Measurements from ENCODE around the gene FIGNL2.

DNA sequence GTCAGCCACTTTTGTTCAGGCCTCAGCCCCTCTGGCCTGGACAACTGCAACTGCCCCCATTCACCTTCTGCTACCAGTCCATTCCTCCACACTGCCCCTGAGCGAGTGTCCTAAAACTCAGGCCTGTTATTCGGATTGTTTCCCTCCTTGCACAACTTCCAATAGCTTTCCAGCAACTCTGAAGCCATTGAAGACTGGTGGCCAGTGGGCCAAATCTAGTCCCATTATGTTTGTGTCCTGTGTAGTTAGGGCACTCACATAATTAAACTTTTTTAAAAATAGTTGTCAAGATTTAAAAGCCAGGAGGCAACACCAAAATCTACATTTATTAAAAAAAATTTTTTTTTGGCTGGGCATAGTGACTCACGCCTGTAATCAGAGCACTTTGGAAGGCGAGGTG, 17.8 kb upstream of the FIGNL2 start:
- TF ChIP-seq RAD21 (IDR thresholded peaks at IDR 0.05; ENCODE audit: low read depth) (no peak), ZNF274 (IDR thresholded peaks at IDR 0.05; ENCODE audit: low read depth, low read length) (no peak), POLR2A (IDR thresholded peaks at IDR 0.05; ENCODE audit: borderline replicate concordance, extremely low read depth, insufficient read depth, insufficient read length) (no peak), EZH2phosphoT487 (IDR thresholded peaks at IDR 0.05; ENCODE audit: borderline replicate concordance) (no peak), SIN3A (IDR thresholded peaks at IDR 0.05; ENCODE audit: low read depth) (no peak), EZH2 (IDR thresholded peaks at IDR 0.05) (no peak), POLR2AphosphoS5 (IDR thresholded peaks at IDR 0.05; ENCODE audit: low read depth, low read length) (no peak)
- TF ChIP-seq, protein P1, sequence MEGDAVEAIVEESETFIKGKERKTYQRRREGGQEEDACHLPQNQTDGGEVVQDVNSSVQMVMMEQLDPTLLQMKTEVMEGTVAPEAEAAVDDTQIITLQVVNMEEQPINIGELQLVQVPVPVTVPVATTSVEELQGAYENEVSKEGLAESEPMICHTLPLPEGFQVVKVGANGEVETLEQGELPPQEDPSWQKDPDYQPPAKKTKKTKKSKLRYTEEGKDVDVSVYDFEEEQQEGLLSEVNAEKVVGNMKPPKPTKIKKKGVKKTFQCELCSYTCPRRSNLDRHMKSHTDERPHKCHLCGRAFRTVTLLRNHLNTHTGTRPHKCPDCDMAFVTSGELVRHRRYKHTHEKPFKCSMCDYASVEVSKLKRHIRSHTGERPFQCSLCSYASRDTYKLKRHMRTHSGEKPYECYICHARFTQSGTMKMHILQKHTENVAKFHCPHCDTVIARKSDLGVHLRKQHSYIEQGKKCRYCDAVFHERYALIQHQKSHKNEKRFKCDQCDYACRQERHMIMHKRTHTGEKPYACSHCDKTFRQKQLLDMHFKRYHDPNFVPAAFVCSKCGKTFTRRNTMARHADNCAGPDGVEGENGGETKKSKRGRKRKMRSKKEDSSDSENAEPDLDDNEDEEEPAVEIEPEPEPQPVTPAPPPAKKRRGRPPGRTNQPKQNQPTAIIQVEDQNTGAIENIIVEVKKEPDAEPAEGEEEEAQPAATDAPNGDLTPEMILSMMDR (IDR thresholded peaks at IDR 0.05 in 2 of 3, conservative IDR thresholded peaks at IDR 0.05 in 1 of 3; ENCODE audit: borderline replicate concordance in 1 of 3, insufficient read depth in 1 of 3, low read depth in 2 of 3, low read length in 2 of 3), result no peak
- TF ChIP-seq, protein P2, sequence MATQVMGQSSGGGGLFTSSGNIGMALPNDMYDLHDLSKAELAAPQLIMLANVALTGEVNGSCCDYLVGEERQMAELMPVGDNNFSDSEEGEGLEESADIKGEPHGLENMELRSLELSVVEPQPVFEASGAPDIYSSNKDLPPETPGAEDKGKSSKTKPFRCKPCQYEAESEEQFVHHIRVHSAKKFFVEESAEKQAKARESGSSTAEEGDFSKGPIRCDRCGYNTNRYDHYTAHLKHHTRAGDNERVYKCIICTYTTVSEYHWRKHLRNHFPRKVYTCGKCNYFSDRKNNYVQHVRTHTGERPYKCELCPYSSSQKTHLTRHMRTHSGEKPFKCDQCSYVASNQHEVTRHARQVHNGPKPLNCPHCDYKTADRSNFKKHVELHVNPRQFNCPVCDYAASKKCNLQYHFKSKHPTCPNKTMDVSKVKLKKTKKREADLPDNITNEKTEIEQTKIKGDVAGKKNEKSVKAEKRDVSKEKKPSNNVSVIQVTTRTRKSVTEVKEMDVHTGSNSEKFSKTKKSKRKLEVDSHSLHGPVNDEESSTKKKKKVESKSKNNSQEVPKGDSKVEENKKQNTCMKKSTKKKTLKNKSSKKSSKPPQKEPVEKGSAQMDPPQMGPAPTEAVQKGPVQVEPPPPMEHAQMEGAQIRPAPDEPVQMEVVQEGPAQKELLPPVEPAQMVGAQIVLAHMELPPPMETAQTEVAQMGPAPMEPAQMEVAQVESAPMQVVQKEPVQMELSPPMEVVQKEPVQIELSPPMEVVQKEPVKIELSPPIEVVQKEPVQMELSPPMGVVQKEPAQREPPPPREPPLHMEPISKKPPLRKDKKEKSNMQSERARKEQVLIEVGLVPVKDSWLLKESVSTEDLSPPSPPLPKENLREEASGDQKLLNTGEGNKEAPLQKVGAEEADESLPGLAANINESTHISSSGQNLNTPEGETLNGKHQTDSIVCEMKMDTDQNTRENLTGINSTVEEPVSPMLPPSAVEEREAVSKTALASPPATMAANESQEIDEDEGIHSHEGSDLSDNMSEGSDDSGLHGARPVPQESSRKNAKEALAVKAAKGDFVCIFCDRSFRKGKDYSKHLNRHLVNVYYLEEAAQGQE (IDR thresholded peaks at IDR 0.05; ENCODE audit: low read depth), result no peak
